Measurements from ENCODE around the gene LRMDA.

Gene LRMDA

DNA sequence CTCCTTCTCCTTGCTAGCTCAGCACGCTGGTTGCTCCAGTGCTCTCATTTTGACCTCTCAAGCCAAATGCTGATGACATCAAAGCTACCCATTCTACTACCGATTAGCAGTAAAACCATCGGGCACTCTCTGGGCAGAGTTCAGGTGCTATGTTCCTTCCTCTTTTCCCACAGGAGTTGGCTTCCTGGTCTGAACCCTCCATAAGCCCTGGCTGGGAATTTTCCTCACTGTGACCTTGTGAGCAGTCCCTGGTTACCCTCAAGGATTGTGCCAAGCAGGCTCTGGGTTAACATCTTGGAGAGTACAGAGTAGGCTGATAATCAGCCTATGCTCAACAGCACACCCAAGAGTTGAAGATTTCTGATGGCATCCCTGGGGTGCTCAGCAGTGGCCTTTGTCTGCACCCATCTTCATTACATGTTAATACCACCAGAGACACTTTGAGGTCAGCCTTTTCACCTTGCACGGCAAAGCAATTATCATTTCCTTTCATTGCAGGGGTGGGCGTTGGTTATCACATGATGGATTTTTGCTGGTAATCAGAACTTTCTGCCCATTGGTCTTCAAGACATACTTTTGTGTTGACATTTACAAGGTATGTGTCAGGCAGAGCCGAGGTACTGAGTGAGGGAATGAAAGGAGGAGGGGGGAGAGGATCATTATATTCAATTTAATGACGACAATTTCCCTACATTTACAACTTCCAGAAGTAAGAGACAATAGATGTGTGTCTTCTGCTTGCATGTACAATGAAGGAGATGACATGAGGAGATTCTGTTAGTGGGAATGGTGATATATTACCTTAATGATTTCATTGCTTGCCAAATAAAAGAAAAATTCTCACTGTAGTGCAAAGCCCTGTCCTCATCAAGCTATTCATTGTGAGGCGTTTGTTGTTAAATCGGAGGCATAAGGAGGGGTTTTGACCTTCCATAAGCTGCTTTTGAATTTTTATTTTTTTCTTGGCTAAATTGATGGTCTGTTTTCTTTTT, 452.0 kb downstream of the LRMDA start:
- H3K4me3 ChIP-seq (ENCODE audit: low read depth, low read length) = no peak overlapping the region
- TF ChIP-seq, protein P1, sequence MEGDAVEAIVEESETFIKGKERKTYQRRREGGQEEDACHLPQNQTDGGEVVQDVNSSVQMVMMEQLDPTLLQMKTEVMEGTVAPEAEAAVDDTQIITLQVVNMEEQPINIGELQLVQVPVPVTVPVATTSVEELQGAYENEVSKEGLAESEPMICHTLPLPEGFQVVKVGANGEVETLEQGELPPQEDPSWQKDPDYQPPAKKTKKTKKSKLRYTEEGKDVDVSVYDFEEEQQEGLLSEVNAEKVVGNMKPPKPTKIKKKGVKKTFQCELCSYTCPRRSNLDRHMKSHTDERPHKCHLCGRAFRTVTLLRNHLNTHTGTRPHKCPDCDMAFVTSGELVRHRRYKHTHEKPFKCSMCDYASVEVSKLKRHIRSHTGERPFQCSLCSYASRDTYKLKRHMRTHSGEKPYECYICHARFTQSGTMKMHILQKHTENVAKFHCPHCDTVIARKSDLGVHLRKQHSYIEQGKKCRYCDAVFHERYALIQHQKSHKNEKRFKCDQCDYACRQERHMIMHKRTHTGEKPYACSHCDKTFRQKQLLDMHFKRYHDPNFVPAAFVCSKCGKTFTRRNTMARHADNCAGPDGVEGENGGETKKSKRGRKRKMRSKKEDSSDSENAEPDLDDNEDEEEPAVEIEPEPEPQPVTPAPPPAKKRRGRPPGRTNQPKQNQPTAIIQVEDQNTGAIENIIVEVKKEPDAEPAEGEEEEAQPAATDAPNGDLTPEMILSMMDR (IDR thresholded peaks at IDR 0.05; ENCODE audit: borderline replicate concordance, insufficient read depth, low read depth, low read length) = no peak

DNA sequence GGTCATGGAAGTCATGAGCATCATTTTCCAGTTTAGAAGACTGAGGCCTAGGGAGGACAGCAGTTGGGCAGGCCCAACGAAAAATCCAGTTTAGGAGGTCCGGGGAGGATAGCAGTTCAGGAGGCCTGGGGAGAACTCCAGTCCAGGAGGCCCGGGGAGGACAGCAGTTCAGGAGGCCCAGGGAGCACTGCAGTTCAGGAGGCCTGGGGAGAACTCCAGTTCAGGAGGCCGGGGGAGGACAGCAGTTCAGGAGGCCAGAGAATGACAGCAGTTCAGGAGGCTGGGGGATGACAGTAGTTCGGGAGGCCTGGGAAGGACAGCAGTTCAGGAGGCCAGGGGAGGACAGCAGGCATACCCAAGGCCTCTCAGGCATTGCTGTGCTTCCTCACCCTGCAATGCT, 453.4 kb downstream of the LRMDA start:
- TF ChIP-seq, protein P1 (IDR thresholded peaks at IDR 0.05; ENCODE audit: borderline replicate concordance, insufficient read depth, low read depth, low read length) = no peak
- H3K4me3 ChIP-seq (ENCODE audit: low read depth, low read length) = no peak overlapping the region

DNA sequence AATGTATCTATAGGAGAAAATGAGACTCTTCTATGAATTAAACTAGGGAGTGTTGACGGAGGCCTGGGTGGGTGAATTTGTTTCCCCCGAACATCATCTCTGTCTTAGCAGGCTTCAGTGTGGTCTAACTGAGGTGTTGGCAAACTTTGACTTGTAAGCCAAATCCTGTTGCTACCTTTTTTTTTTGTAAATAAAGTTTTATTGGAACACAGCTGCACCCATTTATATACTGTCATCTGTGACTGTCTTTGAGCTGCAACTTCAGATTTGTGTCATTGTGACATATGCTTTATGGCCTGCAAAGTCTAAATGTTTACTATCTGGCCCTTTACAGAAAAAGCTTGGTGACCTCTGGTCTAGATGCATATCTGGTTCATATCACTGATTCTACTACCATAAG, 455.9 kb downstream of the LRMDA start:
- TF ChIP-seq, protein P1 (IDR thresholded peaks at IDR 0.05; ENCODE audit: borderline replicate concordance, insufficient read depth, low read depth, low read length) = no peak
- no peak overlapping the region for H3K4me3 ChIP-seq (ENCODE audit: low read depth, low read length)

DNA sequence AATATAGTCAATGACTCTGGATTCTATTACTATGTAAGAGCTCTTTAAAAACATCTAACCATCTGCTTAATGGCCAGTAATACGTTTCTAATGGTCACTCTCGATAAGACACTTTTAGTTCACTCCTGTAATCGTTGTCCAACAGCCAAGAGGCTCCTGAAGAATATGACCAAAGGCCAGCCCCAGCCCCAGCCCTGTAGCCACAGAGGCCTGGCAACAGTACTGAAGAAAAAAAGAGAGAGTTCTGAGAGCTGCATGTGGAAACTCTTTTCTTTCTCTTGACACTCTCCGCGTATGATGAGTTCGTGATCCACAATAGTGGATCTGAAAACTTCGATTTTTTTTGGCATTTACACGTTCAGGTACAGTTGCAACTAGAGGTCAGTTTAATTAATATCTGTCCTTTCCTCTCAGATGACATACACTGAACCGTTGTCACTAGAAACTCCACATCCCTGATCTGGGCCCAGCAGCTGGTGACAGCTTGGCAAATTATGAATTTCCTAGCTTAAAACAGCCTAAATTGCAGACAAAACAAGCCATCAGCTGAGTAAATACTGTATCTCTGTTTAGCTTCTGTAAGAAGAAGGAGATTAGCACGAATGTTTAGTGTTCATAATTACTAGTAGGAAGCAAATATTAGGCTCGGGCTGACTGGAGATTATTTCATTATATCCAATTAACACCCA, 456.7 kb downstream of the LRMDA start:
- TF ChIP-seq, protein P1 (IDR thresholded peaks at IDR 0.05; ENCODE audit: borderline replicate concordance, insufficient read depth, low read depth, low read length) = no peak
- no peak overlapping the region for H3K4me3 ChIP-seq (ENCODE audit: low read depth, low read length)

DNA sequence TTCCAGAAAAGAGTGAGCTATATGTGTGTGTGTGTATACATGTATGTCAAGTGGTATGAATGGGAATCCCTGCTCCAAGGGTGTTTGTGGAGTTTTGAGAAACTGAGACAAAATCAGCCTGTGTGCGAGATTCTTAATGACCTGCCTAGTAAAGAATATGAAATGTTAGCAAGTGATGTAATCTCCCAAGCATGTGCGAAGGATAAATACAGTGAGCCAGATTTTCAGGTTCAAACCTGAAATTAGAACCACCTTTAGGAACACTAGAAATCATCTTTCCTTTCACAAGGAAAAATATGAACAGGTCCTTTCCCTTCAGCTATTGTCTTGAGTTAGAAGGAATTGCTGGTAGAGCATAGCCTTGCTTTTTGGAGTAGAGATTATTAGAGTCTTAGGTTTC, 457.6 kb downstream of the LRMDA start:
- TF ChIP-seq, protein P1 (IDR thresholded peaks at IDR 0.05; ENCODE audit: borderline replicate concordance, insufficient read depth, low read depth, low read length) = no peak
- no peak overlapping the region for H3K4me3 ChIP-seq (ENCODE audit: low read depth, low read length)

DNA sequence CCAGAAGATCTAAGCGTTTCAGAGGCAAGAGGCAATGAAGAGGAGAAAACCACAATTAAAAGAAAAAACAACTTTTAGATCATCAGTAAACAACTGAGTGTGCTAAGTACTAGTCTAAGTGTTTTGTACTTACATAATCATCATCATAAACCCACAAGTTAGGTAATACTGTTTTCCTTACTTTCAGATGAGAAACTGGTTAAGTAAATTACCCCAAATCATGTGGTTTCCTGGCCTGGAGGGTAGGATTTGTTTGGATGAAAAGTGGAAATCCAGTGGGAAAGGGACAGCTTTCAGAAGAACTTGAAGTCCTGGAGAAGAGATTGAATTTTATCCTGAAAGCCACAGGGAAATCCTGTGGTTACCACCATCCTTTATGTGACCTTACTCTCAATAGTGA, 463.3 kb downstream of the LRMDA start:
- TF ChIP-seq, protein P1 (IDR thresholded peaks at IDR 0.05; ENCODE audit: borderline replicate concordance, insufficient read depth, low read depth, low read length) = no peak
- H3K4me3 ChIP-seq (ENCODE audit: low read depth, low read length) = no peak overlapping the region
